Activated CD4-positive, alpha-beta T cell treated with anti-CD3 and anti-CD28 coated beads for 4 hours (primary cell): ENCODE results near the gene NPRL2.

Experiments
- DNase-seq, 2 donors: peaks; one replicate each; pipeline ENCODE4 v3.0.0-alpha.2; 2020

NPRL2 gene

DNA sequence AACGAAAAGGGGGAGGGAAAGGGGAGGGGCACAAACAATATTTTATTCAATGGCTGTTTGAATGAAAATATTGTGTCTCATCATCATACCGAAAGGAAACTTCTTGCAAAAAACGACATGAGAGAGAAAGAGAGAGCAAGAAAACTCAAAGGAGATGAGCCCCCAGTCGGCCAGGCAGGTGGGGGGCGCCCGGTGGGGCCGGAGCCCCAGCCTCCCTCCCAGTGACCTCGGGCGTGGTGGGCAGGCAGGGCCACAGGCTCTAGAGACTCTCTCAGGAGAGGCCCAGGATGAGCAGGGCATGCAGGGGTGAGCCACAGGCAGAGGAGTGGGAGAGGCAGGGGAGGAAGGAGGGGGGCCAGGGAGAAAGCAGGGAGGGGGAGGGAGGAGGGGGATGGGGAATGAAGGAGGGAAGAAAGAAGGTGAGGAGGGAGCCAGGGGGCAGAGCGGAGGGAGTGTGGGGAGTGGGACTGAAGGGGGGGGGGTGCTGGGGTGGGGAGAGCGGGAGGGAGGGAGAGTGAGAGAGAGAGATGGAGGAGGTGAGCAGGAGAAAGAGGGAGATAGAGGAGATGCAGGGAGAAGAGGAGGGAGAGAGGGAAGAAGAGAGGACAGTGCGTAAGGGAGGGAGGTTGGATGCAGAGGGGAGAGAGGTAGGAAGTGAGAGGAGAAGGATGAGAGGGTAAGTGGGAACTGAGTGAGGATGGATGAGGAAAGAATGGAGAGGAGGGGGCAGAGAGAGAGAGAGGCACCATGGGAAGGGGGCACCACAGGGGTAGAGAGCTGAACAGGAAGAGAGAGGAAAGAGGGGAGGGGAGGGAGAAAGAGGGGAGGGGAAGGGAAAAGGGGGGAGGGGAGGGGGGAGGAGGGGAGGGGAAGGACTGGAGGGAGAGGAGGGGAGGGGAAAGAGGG, 22.8 kb upstream of the NPRL2 start:
- no peak for DNase-seq

- DNase-seq = no peak
These were observed 21.8 kb upstream of the NPRL2 start for GRCh38 chr3:50372349-50372748.

DNA sequence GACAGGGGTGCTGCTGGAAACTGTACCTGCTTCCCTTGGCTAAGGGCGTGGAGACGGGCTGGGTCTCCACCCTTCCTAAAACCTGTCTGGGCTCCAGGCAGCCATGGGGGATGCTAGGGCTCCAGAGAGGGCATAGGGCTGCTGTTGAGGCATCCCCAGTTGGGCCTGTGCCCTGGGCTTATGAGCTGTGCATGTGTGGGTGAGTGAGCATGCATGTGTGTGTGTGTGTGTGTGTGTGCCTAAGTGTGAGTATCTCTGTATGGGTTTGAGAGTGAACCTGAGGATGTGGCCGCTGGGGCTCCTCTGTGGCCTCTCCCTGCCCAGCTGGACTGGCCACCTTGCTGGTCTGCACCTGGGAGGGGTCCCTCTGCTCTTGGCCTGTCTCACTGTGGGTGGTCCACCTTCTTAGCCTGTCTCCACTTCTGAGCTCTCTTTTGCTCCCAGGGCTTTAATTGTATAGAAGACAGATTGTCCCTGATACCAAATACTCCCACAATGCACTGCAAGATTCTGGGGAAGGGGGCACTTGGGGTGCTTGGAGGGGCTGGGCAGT, 20.6 kb upstream of the NPRL2 start:
- DNase-seq = no peak

DNA sequence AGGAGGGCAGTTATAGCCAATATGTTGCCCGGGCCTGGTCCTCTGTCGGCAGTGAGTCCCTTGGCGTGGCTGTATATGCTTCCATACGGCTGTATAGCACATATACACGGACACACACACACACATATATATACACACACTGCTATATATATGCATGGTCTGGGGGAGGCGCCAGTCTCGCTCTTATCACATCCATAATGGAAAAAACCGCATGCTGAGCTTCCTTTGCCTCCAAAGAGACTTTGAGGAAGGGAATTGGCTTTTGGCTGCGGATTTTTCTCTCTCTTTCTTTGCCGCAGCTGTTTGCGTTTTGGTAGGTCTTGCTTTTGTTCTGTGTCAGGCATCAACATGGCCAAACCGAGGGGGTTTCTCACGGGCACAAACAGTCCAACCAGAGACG, 20.0 kb upstream of the NPRL2 start:
- no peak for DNase-seq

DNA sequence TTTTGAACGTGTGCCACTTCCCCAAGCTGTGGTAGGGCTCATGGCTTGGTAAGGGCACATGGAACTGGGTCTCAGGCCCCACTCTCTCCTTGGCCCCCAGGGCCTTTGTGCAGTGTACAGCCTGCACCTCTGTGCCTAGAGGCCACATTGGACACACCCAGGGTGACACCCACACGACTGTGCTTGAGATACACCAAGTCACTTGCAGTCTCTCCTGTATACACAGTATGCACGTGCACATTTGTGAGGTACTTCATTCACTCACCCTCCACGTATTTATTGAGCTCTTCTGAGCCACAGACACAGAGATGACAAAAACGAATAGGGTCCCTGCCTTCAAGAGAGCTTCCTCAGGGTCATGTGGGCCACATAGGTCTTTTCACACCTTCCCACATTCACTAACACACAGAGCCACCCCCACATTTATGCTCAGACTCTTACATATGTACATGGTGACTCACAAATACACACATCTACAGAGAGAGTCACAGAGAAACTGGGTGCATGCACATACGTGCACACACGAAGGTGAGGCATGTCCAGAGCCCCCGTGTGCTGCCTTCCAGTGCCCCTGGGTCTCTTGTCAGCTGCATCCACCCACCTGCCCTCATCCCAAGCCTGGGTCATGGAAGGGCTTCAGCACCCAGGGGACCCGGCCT, 18.6 kb upstream of the NPRL2 start:
- DNase-seq = no peak

DNA sequence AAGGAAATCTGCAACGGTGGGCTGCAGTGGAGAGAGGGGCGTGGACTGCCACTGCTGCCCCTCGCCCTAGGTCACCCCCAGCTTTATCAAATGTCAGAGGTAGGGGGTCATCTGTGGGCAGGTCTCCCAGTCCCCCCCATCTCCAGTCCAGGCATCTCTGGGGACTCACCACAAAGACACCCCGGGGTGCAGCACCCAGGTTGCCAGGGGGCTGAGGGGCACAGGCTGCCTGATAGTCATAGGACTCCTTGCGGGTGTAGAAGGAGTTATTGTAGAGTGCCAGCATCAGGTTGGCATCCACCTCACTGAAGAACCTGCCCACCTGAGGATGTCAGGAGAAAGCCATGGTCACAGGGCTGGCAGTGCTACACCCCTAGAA, 15.3 kb upstream of the NPRL2 start:
- no peak for DNase-seq

DNA sequence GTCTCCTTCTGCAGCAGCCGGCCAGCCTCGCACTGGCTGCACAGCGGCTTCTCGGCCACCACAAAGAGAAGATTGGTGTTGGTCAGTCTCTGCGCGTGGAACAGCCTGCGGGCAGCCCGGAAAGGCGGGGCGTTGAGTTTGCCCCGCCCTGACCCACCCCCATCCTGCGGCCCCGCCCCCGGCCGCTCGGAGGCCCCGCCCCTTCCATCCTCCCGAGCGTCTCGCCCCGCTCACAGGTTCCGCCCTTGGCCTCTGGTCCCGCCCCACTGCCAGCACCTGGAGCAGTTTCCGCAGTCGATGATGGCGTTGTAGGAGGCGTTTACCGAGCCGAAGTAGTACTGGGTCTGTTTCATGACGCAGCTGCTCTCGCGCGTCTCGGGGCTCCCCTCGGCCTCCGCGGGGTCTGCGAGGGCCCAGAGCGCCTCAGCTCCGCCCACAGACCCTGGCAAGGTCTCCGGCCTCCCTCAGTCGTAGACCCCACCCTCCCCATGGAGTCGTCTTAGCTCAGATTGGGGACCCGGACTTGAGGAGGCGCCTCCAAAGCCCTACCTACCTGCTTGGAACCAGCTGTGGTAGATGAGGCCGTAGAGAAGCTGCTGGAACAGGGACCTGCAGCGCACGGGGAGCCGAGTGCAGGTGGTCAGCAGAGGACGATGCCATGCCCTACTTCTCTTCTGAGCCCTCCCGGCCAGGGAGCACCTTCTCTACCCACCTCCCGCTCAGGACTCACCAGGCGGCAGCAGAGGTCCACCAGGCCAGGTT, 14.7 kb upstream of the NPRL2 start:
- peak; percentile 92 to 94 for DNase-seq

DNA sequence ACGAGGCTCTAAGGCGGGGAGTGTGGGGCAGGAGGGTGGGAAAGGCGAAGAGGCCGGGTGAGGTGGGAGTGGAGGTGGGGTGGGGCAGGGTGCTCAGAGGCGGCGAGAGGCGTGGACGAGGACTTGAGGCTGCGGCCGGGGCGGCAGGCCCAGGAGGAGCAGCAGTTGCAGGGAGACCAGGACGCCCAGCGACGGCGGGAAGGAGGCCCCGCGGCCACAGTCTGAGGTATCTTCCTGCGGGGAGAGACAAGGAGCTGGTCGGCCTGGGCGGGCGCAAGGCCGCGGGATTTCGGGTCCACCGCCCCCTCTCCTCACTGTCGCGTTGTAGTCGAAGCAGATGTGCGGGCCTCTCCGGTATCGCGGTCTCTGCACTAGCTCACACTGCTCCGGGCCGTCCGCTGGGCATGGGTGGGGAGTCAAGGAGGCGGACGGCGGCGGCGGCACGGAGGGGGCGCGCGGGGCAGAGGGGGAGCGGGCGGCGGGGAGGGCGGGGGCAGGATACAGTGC, 14.1 kb upstream of the NPRL2 start:
- DNase-seq = no peak

- DNase-seq = no peak
These were observed 9.2 kb upstream of the NPRL2 start for GRCh38 chr3:50359760-50360110.

DNA sequence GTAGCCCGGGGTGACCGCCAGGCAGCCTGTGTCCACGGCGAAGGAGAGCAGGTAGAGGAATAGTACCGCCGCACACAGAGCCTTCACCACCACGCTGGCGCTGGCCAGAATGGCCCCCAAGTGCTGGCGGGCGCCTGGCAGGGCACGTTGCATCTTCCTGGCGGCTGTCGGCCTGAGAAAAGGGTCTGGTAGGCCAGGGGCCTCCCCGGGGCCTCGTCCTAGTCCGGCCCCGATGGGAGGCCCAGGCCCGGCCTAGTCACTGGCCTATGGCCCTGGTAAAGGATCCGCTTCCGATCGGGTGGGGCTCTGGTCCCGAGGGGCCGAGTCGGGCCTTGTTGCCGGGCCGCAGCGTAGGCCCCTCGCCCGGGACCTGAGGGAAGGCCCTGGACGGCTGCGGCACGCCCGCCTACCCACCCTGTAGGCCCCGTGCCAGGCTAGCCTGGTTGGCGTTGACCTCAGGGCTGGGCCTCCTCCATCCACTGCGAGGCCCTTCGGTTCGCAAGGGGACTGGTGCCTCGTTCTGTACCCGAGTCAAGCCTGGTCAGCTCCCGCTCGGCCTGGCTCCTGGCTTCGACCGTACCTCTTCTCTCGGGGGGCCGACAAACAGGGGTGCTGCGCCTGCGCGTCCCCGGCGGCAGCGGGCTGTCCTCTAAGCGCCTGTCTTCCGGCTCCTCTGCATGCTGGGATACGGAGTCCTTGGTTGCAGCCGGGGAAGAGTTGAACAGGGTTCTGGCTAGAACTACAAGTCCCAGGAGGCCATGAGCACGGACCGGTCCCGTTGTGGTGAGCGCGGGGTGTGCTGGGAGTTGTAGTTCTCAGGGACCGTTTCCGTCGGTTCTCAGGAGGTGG, 8.6 kb upstream of the NPRL2 start, which contains the start of gene TMEM115:
TSS of gene TMEM115 (minus strand) at position 611 of the 849 bp plus-strand sequence. CDS start at position 153, 458 bp downstream.
- DNase-seq = peak; percentile 95

GRCh38 chr3:50358355-50358910, 7.9 kb upstream of the NPRL2 start:
- no peak for DNase-seq

- no peak for DNase-seq
These were observed 6.9 kb upstream of the NPRL2 start for GRCh38 chr3:50357481-50357880.

- DNase-seq = no peak
These were observed 6.0 kb upstream of the NPRL2 start for GRCh38 chr3:50356553-50356952.

GRCh38 chr3:50355829-50356552, 5.4 kb upstream of the NPRL2 start:
- DNase-seq = no peak

DNA sequence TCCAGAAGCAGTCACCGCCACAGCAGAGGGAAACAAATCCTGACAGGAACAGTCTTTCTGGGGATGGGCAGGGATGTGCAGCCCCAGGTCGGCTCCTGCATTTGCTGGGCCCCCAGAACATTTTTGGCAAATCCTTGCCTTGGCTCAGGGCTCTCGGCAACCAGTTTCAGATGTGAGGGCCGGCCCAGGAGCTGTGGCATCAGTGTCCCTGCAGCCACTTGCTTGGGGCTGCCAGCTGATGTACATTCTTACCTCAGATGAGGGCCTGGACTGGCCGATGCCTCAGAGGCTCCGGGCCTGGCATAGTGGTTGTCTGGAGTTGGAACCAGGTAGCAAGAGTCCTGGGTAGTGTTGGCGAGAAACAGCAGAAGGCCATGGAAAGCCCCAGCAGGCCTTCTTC, 4.3 kb upstream of the NPRL2 start:
- DNase-seq = no peak

DNA sequence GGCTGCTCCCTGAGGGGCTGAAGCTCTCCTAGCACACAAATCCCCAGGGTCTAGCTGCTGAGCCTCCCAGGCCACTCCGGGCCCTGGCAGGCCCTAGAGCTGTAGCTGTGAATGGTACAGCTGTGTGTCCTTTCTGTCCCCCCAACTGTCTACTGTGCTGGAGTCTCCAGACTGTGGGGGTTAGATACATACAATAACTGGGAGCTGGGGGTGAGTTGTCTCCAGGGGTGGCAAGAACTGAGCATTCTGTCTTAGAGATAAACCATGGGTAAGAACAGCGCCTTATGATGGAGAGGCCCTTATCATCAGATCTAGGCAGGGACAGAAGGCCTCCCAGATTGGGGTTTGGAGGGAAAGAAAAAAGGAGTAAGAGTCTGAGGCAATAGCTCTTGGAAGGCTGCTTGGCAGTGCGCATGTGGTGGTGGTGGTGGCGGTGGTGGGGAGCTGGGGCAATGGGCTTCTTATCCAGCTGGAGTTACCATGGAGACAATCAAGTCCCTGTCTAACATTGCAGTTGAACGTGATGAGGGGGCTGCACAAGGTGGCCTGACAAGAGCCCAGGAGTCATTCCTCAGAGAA, 3.7 kb upstream of the NPRL2 start:
- no peak for DNase-seq

GRCh38 chr3:50353245-50354004, 2.9 kb upstream of the NPRL2 start:
- DNase-seq = no peak

DNA sequence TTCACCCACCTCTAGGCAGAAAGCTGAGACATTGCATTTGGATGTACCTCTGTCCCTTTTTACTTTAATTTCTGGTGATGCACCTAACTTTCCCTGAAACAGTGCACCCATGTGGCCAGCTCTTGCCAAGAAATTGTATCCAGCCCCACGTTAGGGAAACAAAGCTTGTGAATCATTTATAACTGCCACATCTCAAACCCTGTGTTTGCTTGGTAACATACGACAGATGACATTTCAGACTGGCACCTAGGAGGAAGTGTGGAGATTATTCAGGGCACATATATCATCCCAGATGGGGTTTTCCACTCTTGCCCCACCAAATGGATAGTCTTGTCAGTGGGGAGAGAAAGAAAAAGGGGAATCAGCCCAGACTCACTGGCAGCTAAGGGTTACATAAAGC, 2.2 kb upstream of the NPRL2 start:
- no peak for DNase-seq

DNA sequence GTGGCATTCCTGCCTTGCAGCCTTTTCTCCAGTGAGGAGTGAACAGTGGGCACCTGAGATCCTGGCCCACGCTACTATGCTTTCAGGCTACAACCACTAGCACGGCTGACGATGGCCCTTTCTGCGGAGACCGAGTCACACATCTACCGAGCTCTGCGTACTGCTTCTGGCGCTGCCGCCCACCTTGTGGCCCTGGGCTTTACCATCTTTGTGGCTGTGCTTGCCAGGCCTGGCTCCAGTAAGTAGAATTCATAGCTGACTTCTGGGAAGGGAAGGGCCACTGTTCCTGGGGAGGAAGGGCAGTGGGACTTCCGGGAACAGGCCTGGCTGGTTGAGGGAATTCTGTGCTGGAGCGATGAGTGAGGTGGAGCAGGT, 735 bp upstream of the NPRL2 start:
- DNase-seq = no peak

DNA sequence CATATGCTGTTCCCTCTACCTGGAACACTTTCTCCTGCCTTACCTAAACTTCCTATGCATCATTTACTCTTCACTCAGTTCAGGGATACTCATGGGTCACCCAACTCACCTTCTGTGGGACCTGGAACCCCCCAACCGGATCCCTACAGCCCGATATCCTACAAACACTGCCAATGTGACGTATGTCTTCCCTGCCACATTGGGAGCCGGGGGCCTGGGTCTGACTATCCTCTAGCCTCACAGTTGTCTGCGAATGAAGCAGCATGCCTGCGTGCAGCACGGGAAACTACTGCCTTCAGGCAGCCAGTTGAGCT, 405 bp downstream of the NPRL2 start:
- DNase-seq = no peak
